NCI-H82 treated with DMSO at 0.1 percent for 48 hours (cell line): ENCODE measurements around the gene SHF.
A peak's percentile ranks its signal among the peaks of the same experiment; 100 is the strongest.

Experiments
- DNase-seq: peaks from one replicate; lab custom pipeline; 2025; ENCODE audit not compliant: unreplicated experiment; lab: John Stamatoyannopoulos, UW

SHF gene

DNA sequence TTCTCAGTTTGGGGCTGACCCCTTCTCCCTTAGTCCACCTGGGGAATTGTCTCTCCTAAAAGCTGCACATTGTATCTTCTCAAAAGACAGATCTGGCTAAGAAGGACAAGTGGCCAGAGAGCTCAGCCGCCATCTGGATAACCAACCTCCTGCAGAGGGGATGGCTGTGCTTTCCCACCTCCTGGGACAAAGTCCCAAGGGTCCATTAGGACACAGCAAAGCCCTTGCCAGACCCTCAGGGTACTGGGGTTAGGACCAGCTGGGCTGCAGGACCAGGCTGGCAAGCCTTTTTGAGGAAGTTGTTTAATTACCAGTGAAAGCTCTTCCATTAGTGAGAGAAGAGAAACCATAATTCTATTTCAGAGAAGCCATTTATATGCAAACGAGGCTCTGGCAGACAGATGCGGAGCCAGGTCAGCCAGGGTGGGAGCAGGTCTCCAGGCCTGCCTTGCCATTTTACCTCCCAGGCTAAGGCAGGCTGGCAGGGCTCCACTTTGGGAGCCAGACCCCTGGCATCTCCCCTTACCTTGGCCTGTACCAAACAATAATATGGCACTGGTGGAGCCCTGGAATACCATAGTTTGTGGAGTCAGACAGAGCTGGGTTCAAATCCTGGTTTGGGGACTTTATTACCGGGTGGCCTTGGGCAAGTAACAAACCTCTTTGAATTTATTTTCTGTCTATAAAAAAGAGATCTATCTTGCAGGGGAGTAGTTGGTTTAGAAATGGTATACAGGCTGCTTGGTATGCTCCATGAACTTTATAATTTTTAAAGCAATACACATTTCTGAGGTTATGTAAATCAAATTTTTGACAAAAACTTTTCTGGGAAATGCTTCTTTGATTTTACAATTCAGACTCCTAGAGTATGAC, 17.9 kb downstream of the SHF start:
- DNase-seq: peak; percentile 39

- DNase-seq: no peak
Measured at GRCh38 chr15:45168751-45169551, 18.8 kb downstream of the SHF start.

- DNase-seq: no peak
Measured at GRCh38 chr15:45168286-45168685, 19.5 kb downstream of the SHF start.

DNA sequence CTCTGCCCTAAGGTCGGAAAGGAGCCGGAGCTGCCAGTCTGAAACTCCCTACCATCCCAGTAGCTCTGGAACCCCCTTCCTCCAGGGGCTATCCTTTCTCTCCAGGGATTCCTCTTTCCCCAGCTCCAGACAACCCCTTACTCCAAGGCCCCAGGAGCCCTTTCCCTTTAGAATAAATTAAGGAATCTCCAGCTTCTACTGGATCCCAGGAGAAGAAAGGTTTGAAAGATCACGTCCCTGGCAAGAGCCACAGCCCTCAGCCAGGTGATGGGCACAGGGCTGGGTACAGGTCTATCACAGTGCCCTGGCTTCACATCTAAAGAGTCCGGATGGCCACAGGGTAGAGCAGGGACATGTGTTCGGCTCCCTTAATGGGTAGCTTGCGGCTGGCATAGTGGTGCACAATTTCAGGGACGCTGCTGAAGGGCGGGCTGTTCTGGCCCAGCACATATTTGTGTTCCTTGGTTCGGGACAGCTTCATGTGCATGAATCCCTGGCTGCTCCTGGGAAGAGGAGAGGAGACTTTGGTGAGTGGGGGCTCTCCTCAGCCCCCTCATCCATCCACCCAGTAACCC, 20.0 kb downstream of the SHF start:
- DNase-seq: no peak

DNA sequence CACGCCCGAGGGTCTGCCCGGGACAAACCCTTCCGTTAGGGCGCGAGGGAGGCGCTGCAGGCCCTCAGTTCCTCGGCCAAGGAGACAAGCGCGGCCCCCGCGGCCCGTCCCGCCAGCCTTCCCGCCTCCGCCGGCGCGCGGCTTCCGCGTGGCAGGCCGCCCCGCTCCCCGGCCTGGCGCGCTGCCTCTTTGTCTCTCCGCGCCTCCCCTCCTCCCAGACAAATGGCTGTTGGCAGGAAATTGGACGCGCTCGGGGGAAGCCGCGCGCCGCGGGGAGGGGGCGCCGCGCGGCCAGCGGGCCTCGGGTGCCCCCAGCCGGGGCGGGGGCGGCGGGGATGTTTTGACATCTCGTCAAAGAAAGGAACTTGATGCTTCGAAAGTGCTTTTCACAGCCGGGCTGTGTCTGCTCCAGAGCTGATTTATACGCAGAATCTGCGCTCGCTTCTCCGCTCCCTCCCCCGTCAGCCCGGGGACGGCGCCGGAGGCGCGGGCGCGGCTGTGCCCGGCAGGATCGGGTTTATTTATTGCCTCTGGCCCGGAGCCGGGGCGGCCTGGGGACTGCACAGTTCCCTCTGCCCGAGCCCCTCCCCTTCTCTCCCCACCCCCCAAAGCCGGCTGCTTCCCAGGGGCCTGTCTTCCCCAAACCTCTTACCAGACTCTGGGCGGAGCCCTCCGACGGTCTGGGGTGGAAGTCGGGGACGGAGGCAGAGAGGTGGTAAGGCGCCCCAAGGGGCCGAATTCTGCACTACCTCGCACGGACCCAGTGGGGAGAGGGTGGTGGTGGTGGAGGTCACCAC, 20.7 kb downstream of the SHF start:
- DNase-seq: peak; percentile 41

DNA sequence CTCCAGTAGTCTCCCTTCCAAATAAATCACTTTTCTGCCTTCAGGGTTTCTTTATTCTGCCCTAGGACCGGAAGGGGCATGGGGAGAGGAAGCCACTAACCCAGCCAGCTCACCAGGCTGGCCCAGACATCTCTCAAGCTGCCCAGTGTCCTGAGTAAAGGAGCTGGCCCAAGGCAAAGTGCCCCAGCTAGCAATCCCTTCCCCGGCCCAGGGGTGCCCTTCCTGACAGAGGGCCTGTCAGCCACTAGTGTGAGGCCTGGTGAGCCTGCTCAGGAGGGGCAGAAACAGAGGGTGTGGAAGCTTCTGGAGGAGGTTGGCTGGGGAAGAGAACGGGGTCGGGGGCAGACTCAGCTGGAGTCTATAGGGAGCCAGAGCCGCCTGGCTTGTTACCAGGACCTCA, 22.2 kb downstream of the SHF start:
- no peak for DNase-seq

GRCh38 chr15:45164914-45165313, 22.9 kb downstream of the SHF start:
- no peak for DNase-seq

- DNase-seq: no peak
Measured at GRCh38 chr15:45163508-45163856, 24.3 kb downstream of the SHF start.

- peak; percentile 66 for DNase-seq
Measured at GRCh38 chr15:45162771-45163507, 24.8 kb downstream of the SHF start.

- DNase-seq: no peak
Measured at GRCh38 chr15:45161666-45162065, 26.1 kb downstream of the SHF start.

DNA sequence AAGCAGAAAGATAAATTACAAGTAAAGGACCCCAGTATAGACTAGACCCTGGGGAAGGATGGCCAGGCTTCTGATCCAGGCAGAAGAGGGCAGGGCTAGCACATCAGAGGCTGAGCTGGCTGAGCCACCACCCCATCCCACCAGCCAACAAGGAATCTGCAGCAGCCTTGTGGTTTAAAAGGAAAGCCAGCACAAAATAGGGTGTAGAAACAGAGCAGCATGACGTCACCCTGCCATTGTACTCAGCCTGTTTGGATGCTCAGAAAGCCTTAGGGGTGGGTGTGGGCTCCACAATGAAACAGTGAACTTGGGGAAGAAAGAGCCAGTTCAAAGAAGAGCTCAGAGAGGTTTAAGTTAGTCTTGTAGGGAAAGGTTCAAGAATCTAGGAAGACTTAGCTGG, 29.8 kb downstream of the SHF start:
- no peak for DNase-seq

DNA sequence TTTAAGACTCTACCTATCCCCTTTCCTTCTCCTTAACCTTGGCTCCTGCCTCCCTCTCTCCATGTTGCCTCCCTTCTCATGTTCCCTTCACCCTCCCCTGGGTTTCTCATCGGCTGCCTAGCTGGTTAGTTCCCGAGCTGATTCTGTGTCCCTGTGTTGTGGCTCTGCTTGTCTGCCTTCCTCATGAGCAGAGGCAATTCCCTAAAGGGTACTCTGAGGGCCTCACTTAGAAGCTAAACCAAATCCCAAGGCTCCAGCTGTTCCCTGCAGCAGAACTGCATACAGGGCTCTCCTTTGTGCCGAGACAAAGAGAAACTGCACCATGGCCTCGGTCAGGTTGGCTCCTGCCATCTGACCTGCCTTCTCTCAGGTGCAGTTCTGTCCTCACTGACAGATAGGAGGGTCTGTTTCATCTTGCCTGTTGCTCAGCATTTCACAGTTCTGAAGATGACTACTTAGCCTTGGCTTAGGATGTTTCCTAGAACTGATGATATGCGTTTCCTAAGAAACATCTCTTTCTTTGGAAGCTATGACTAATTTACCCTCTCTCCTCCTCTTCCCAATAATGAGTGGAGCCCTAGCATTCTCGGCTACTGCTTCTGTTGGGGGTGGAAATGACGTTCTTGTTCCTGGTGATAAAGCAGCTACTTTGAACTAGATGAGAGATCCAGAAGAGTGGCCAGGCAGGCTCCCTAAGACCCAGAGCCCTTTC, 30.9 kb downstream of the SHF start:
- peak; percentile 16 for DNase-seq

DNA sequence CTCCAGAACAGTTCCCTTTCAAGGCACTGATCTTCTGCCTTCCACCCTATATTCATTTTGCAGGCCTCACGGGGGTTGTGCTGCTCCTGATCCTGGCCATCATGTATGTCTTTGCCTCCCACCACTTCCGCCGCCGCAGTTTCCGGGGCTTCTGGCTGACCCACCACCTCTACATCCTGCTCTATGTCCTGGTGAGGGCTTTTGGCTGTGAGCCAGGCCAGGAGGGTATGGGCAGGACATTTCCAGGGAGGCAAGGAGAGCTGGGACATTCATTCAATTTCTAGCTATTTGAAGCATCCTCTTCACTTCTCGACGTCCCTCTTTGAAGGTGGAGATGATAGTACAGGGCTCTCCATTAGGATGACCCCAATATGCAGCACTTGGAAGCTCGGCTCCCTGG, 32.0 kb downstream of the SHF start:
- DNase-seq: no peak

DNA sequence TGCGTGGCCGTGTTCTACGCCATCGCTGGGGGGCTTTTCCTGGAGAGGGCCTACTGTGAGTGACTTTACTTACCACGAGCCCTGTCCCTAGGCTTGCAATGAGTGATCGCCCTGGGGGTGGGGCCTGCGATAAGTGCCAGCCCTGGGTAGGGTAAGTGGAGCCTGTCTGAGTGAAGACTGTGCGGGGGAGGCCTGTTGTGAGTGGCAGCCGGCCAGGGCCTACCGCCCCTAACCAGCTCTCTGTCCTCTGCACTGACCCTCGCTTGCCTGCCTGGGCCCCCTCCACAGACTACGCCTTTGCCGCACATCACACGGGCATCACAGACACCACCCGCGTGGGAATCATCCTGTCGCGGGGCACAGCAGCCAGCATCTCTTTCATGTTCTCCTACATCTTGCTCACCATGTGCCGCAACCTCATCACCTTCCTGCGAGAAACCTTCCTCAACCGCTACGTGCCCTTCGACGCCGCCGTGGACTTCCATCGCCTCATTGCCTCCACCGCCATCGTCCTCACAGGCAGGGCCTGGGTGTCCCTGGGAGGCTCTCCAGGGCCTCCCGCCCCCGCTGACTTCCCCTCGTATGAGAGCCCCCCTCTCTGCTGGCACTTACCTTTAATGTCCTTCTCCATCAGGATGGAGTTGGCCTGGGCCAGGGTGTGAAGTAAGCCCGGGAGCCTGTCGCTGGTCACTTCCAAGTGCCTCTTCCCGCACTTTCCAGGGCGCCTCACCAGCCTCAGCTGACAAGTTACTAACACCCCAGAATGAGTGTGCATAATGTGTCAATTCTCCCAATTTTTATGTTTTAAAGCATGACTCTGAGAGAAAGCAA, 35.6 kb downstream of the SHF start:
- no peak for DNase-seq

GRCh38 chr15:45150997-45151396, 36.8 kb downstream of the SHF start:
- DNase-seq: no peak

GRCh38 chr15:45150481-45150880, 37.3 kb downstream of the SHF start:
- no peak for DNase-seq

- DNase-seq: no peak
Measured at GRCh38 chr15:45149060-45149459, 38.7 kb downstream of the SHF start.

DNA sequence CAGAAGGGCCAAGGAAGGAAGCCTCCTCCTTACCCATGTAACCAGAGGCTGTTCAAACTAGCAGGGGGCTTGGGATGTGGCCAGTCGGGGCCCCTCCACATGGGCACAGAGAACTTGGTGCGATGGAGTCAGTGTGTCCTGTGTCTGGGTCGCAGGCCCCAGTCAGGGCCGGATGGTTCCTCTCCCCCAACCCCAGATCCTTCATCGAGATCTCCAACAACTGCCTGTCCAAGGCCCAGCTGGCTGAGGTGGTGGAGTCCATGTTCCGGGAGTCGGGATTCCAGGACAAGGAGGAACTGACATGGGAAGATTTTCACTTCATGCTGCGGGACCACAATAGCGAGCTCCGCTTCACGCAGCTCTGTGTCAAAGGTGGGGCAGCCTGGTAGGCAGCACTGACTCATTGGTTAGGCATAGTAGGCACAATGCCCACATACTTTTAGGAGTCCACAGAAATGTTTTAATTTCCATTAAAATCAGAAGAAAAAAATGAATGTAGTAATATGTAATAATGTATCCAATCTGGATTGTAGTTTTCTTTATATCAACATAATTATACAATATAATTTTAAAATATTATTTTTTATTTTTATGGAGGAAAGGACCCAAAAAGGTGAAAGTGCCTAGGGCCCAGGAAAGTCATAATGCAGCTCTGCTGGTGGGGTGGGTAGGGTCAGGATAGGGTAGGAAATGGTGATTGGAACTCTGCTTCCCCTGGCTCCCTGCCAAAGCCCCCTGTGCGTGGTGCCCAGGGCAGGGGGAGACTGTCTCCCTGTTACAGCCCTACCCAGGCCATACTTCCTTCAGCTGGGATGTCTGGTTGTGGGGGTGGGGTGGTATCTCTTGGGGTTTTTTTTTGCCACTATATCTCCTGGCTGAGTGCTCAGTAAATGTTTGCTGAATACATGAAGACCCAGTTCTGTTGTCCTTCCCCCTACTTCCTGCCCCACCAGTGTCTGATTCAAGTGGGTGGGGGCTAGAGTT, 39.4 kb downstream of the SHF start:
- DNase-seq: no peak
